HCT116 (cell line): Measurements from ENCODE around the gene MTA2. TPM values are rescaled to one million over a fixed set of nuclear protein-coding genes. Genes with fewer than 3 reads are reported as not detected.

Experiments
- ATAC-seq: fragments of 200-7000 bp; cut with Tn5 transposase; 2 replicates; pipeline ENCODE4 v1.9.1; 2020; ENCODE audit warnings: mild to moderate bottlenecking, moderate library complexity
- BruUV-seq: library from RNA; stranded (reverse); fragments of 400-500 nt; replicated peaks from 2 replicates; lab custom pipeline; 2021; lab: Mats Ljungman, UMichigan
- CTCF ChIA-PET: fragments of 300-600 bp; sonication (Branson Sonifier 250); formaldehyde crosslinking; loops from one replicate; lab custom pipeline; 2021; ENCODE audit warnings: antibody characterized with exemption; lab: Charles Lee
- POLR2A ChIA-PET: fragments of 300-600, 350-600 bp; sonication (Branson Sonifier 250); formaldehyde crosslinking; loops from one replicate; lab custom pipeline; 2021; ENCODE audit warnings: antibody characterized with exemption; lab: Charles Lee
- RAD21 ChIA-PET, 2 experiments: fragments of 300-600 bp; sonication (Branson Sonifier 250); formaldehyde crosslinking; loops; one replicate each; lab custom pipeline; 2023; ENCODE audit warnings: low total read pairs in 2 of 2; ENCODE audit not compliant: uncharacterized antibody in 2 of 2, unreplicated experiment in 2 of 2, low non-redundant PET in 1 of 2; lab: Charles Lee
- DNase-seq: peaks from one replicate; pipeline ENCODE4 v3.0.0-alpha.2; 2010; ENCODE audit warnings: low read depth, low spot score
- H2AFZ ChIP-seq: fragments of 200-600 bp; shearing (Covaris generic), sonication (generic); 2 replicates; pipeline ENCODE4 v1.6.1; 2017; ENCODE audit warnings: low read depth, mixed run types, mixed read lengths, antibody characterized with exemption, low read length; ENCODE audit not compliant: poor library complexity, severe bottlenecking
- H3K27ac ChIP-seq: 2 replicates; pipeline ENCODE4 v1.5.1; 2012; ENCODE audit warnings: low read depth, low read length
- H3K27me3 ChIP-seq: fragments of 200-600 bp; sonication (generic); 2 replicates; pipeline ENCODE4 v1.6.1; 2016; ENCODE audit warnings: mixed run types, low read length, mixed read lengths; ENCODE audit not compliant: insufficient read depth
- H3K36me3 ChIP-seq, 2 experiments: fragments of 200-500 bp in 1 of 2; fragments of 200-600 bp in 1 of 2; sonication (Bioruptor generic) in 1 of 2; sonication (generic) in 1 of 2; 2 replicates each; pipeline versions ENCODE4 v1.5.1 to v1.6.1; 2014 to 2016; ENCODE audit warnings: low read length in 2 of 2, inconsistent platforms in 1 of 2, mixed read lengths in 1 of 2, mixed run types in 1 of 2; ENCODE audit not compliant: insufficient read depth in 2 of 2, control insufficient read depth in 1 of 2
- H3K4me1 ChIP-seq, 2 experiments: fragments of 200-600 bp in 1 of 2; sonication (generic) in 1 of 2; 2 replicates each; pipeline versions ENCODE4 v1.5.1 to v1.6.1; 2012 to 2017; ENCODE audit warnings: low read length in 2 of 2, inconsistent platforms in 1 of 2, mild to moderate bottlenecking in 1 of 2, mixed read lengths in 1 of 2, mixed run types in 1 of 2, moderate library complexity in 1 of 2; ENCODE audit not compliant: insufficient read depth in 2 of 2, control insufficient read depth in 1 of 2
- H3K4me2 ChIP-seq: fragments of 200-600 bp; sonication (generic); 2 replicates; pipeline ENCODE4 v1.6.1; 2017; ENCODE audit warnings: mixed run types, low read length, mixed read lengths
- H3K4me3 ChIP-seq, 2 experiments: fragments of 200-600 bp in 1 of 2; sonication (generic) in 1 of 2; replicated peaks in 1 of 2; 2 replicates each; pipeline ENCODE4 v1.5.1; 2011 to 2016; ENCODE audit warnings: low read length in 2 of 2, control low read depth in 1 of 2, low read depth in 1 of 2, mild to moderate bottlenecking in 1 of 2, mixed read lengths in 1 of 2, mixed run types in 1 of 2
- H3K79me2 ChIP-seq: fragments of 200-600 bp; sonication (generic); 2 replicates; pipeline ENCODE4 v1.6.1; 2017; ENCODE audit warnings: mild to moderate bottlenecking, mixed run types, low read length, moderate library complexity, mixed read lengths; ENCODE audit not compliant: insufficient read depth
- H3K9ac ChIP-seq: fragments of 200-600 bp; sonication (generic); 2 replicates; pipeline ENCODE4 v1.6.1; 2016; ENCODE audit warnings: low read length, mixed read lengths
- H3K9me2 ChIP-seq: fragments of 200-600 bp; sonication (generic), shearing (Covaris generic); 2 replicates; pipeline ENCODE4 v1.6.1; 2017; ENCODE audit warnings: mixed run types, mild to moderate bottlenecking, moderate library complexity; ENCODE audit not compliant: insufficient read depth
- H3K9me3 ChIP-seq, 2 experiments: fragments of 200-500 bp in 1 of 2; fragments of 200-600 bp in 1 of 2; sonication (Bioruptor generic) in 1 of 2; sonication (generic) in 1 of 2; 2 replicates each; pipeline ENCODE4 v1.6.1; 2014 to 2017; ENCODE audit warnings: low read length in 2 of 2, mixed read lengths in 2 of 2, inconsistent platforms in 1 of 2, low read depth in 1 of 2, mild to moderate bottlenecking in 1 of 2, mixed run types in 1 of 2, moderate library complexity in 1 of 2; ENCODE audit not compliant: control insufficient read depth in 1 of 2, insufficient read depth in 1 of 2
- H4K20me1 ChIP-seq: fragments of 200-600 bp; sonication (generic), shearing (Covaris generic); 2 replicates; pipeline ENCODE4 v1.6.1; 2017; ENCODE audit warnings: mixed run types, mild to moderate bottlenecking, moderate library complexity; ENCODE audit not compliant: insufficient read depth
- CBX3 ChIP-seq: IDR thresholded peaks from 2 replicates; pipeline ENCODE4 v1.6.1; 2012; ENCODE audit warnings: low read depth
- JUND ChIP-seq: IDR thresholded peaks from 2 replicates; pipeline ENCODE4 v1.6.1; 2012
- SRF ChIP-seq: IDR thresholded peaks from 2 replicates; pipeline ENCODE4 v1.6.1; 2012; ENCODE audit warnings: low read depth
- YY1 ChIP-seq: IDR thresholded peaks from 2 replicates; pipeline ENCODE4 v1.6.1; 2011; ENCODE audit warnings: low read length, low read depth, moderate library complexity, mild to moderate bottlenecking; ENCODE audit not compliant: insufficient replicate concordance; ENCODE audit errors: extremely low read depth
- intact Hi-C: fragments of 100-400 bp; cut with micrococcal nuclease; formaldehyde crosslinking; loops from 2 replicates; pipeline ENCODE4 v1.10.0; 2022
- total RNA-seq: library from RNA; stranded (reverse); gene quantifications from one replicate; pipeline ENCODE4 v1.2.1, GENCODE V29; 2021; ENCODE audit not compliant: unreplicated experiment

MTA2 gene
- total RNA-seq, 1 experiment from 2014 or later: 98.9 TPM

- TF ChIP-seq CBX3 (no peak), YY1 (no peak)
Measured at GRCh38 chr11:62575156-62575555, 26.5 kb downstream of the MTA2 start (continued).

GRCh38 chr11:62574363-62575071 is 27.1 kb downstream of the MTA2 start:
- ChIA-PET POLR2A (interaction anchor here (0.6 to 1.8 kb wide), 34 partner anchors 9 to 282 kb away, joined by 3 to 52 read pairs (median 6); partner anchors contain the start of genes AHNAK, C11orf98, CSKMT and HNRNPUL2), RAD21 (interaction anchor here (1.0 kb wide), 3 partner anchors 16 to 150 kb away, joined by 3 to 6 read pairs (median 3); partner anchors contain the start of gene TUT1 (in 2 of the 2)), CTCF (interaction anchor here (0.9 to 1.8 kb wide), 6 partner anchors 13 to 181 kb away, joined by 4 to 18 read pairs (median 5); partner anchors contain the start of gene TUT1)
- Histone ChIP-seq H4K20me1 (peaks cover 3% of the 10 kb centered on the region; the same call in 1 of the 2 replicates), H3K9me2 (no peaks in the 10 kb centered on the region), H3K27me3 (no peaks in the 10 kb centered on the region), H3K27ac (peak overlapping the region; percentile 63), H3K4me3 (peak overlapping the region; percentile 43 to 99), H2AFZ (no peak overlapping the region), H3K9ac (peak overlapping the region; percentile 75), H3K9me3 (no peaks in the 10 kb centered on the region), H3K79me2 (peaks cover 42% of the 10 kb centered on the region), H3K4me2 (peak overlapping the region; percentile 81), H3K4me1 (peaks cover 8 to 29% of the 10 kb centered on the region in 2 experiments), H3K36me3 (peaks cover 35 to 56% of the 10 kb centered on the region in 2 experiments)
- DNase-seq: no peak
- ATAC-seq: peak; percentile 12
- TF ChIP-seq JUND: 0 out of 2 replicates have a peak, but pooled peaks have one; percentile 13
- no peak for TF ChIP-seq SRF
- TSS peak; percentile 89 for BruUV-seq
- intact Hi-C loops: no loop called here
